ENCODE measurements around the gene GCAT.
A peak's percentile ranks its signal among the peaks of the same experiment; 100 is the strongest.

Gene GCAT

DNA sequence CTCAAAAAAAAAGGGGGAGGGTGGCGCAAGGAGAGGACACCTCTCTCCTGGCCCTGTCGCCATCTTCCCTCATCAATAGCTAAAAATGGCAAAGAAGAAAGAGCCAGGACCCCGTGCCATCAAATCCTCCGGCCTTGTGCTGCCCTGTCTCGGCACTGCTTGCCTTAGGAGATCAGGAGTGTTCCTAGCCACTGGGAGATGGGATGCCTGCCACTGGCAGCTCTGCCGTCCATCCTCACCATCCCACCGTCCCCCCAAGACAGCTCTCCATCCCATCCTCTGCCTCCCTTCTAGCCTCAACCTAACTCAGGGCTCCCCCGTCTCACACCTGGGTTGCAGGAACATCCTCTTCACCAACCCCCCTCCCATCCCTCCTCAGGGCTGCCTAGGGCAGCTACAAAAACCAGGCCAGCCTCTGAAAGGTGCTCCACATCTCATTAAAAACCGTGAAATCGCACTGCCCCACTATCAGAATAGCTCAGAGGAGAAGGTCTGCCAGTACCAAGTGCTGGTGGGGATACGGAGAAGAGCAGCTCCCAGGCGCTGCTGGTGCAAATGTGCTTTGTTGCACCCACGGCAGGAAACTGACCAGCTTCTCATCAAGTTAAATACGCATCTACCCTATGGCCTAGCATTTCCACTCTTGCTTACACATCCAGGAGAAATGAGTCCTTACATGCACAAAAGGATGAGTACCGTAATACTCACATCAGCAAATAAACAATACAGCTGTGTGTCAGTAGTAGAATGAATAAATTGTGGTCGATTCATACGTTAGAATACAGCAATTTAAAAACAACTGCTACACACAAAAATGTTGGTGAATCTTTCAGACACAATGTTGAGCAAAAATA, 31.7 kb upstream of the GCAT start:
- H2AFZ ChIP-seq (ENCODE audit: low read length) = no peak overlapping the region
- H4K20me1 ChIP-seq (ENCODE audit: insufficient read depth, low read length) = no peaks in the 10 kb centered on the region
- H3K9me3 ChIP-seq (ENCODE audit: low read length) = no peaks in the 10 kb centered on the region
- H3K9me2 ChIP-seq (ENCODE audit: low read depth, low read length) = no peaks in the 10 kb centered on the region
- H3K36me3 ChIP-seq (ENCODE audit: insufficient read depth, low read length) = peaks cover 6% of the 10 kb centered on the region; the same call in 1 of the 2 replicates
- no peak for TF ChIP-seq EZH2 (IDR thresholded peaks at IDR 0.05; ENCODE audit: borderline replicate concordance, low read length)
- TF ChIP-seq, protein P1, sequence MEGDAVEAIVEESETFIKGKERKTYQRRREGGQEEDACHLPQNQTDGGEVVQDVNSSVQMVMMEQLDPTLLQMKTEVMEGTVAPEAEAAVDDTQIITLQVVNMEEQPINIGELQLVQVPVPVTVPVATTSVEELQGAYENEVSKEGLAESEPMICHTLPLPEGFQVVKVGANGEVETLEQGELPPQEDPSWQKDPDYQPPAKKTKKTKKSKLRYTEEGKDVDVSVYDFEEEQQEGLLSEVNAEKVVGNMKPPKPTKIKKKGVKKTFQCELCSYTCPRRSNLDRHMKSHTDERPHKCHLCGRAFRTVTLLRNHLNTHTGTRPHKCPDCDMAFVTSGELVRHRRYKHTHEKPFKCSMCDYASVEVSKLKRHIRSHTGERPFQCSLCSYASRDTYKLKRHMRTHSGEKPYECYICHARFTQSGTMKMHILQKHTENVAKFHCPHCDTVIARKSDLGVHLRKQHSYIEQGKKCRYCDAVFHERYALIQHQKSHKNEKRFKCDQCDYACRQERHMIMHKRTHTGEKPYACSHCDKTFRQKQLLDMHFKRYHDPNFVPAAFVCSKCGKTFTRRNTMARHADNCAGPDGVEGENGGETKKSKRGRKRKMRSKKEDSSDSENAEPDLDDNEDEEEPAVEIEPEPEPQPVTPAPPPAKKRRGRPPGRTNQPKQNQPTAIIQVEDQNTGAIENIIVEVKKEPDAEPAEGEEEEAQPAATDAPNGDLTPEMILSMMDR (IDR thresholded peaks at IDR 0.05; ENCODE audit: low read length) = no peak
- H3K9ac ChIP-seq (ENCODE audit: low read length) = no peak overlapping the region; the same call in 1 of the 2 replicates
- peaks cover 14% of the 10 kb centered on the region; the same call in 1 of the 2 replicates for H3F3A ChIP-seq (ENCODE audit: insufficient read depth, low read length)
- H3K27ac ChIP-seq (ENCODE audit: low read depth, low read length, poor library complexity, severe bottlenecking) = peak overlapping the region; percentile 85
- no peak overlapping the region for H3K4me3 ChIP-seq (ENCODE audit: low read depth, low read length, poor library complexity, severe bottlenecking)
- no peaks in the 10 kb centered on the region for H3K27me3 ChIP-seq (ENCODE audit: insufficient read depth, low read length)
- peak overlapping the region; percentile 66; the same call in 1 of the 2 replicates for H3K4me2 ChIP-seq (ENCODE audit: low read length)
- no peaks in the 10 kb centered on the region for H3K79me2 ChIP-seq (ENCODE audit: insufficient read depth, low read length)
- peaks cover 37% of the 10 kb centered on the region for H3K4me1 ChIP-seq (ENCODE audit: insufficient read depth, low read length, severe bottlenecking)

DNA sequence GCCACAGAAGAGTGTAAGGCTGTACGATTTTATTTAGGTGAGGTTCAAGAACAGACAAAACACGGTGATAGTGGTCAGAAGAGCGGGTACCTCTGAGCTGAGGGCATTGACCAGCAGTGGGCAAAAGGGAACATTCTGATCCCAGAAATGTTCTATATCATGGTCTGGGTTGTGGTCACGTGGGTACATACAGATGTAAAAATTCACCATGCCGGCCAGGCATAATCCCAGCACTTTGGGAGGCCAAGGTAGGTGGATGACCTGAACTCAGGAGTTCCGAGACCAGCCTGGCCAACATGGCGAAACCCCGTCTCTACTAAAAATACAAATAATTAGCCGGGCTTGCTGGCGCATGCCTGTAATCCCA, 31.1 kb upstream of the GCAT start:
- no peak for TF ChIP-seq EZH2 (IDR thresholded peaks at IDR 0.05; ENCODE audit: borderline replicate concordance, low read length)
- TF ChIP-seq, protein P1 (IDR thresholded peaks at IDR 0.05; ENCODE audit: low read length) = no peak
- H3K9me3 ChIP-seq (ENCODE audit: low read length) = no peaks in the 10 kb centered on the region
- peak overlapping the region; percentile 66 for H3K4me2 ChIP-seq (ENCODE audit: low read length)
- H3K9ac ChIP-seq (ENCODE audit: low read length) = peak overlapping the region; percentile 20; the same call in 1 of the 2 replicates
- peaks cover 14% of the 10 kb centered on the region; the same call in 1 of the 2 replicates for H3F3A ChIP-seq (ENCODE audit: insufficient read depth, low read length)
- no peaks in the 10 kb centered on the region for H4K20me1 ChIP-seq (ENCODE audit: insufficient read depth, low read length)
- H3K4me3 ChIP-seq (ENCODE audit: low read depth, low read length, poor library complexity, severe bottlenecking) = peak overlapping the region; percentile 39
- peaks cover 33% of the 10 kb centered on the region for H3K4me1 ChIP-seq (ENCODE audit: insufficient read depth, low read length, severe bottlenecking)
- H3K9me2 ChIP-seq (ENCODE audit: low read depth, low read length) = no peaks in the 10 kb centered on the region
- peaks cover 6% of the 10 kb centered on the region; the same call in 1 of the 2 replicates for H3K36me3 ChIP-seq (ENCODE audit: insufficient read depth, low read length)
- H3K79me2 ChIP-seq (ENCODE audit: insufficient read depth, low read length) = no peaks in the 10 kb centered on the region
- H3K27ac ChIP-seq (ENCODE audit: low read depth, low read length, poor library complexity, severe bottlenecking) = peak overlapping the region; percentile 85
- no peak overlapping the region for H2AFZ ChIP-seq (ENCODE audit: low read length)
- H3K27me3 ChIP-seq (ENCODE audit: insufficient read depth, low read length) = no peaks in the 10 kb centered on the region

DNA sequence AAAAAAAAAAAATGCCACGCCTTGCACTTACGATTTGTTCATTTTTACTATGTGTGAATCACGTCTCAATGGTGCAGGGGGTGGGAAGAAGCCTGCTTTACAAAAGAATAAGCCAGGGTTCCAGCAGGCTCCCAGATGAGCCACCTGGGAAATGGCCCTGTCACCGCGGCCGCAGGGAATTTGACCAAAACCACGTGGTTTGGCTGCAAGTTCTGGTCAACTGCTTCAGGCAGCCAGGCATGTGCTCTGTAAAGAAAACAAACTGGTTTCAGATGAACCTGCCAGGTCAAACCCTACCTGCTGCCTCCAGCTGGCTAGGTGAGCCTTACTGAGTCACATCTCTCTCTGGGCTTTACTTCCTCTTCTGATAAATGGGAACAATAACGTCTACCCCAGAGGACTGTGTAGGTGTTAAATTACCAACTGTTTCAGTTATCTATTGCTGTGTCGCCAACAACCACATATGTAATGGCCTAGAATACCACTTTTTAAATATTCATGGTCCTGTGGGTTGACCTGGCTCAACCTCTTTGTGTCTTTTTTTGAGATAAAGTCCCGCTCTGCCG, 30.5 kb upstream of the GCAT start:
- no peaks in the 10 kb centered on the region for H3K9me3 ChIP-seq (ENCODE audit: low read length)
- H3K9ac ChIP-seq (ENCODE audit: low read length) = peak overlapping the region; percentile 37; the same call in 1 of the 2 replicates
- no peak for TF ChIP-seq EZH2 (IDR thresholded peaks at IDR 0.05; ENCODE audit: borderline replicate concordance, low read length)
- TF ChIP-seq, protein P1 (IDR thresholded peaks at IDR 0.05; ENCODE audit: low read length) = no peak
- no peaks in the 10 kb centered on the region for H3K9me2 ChIP-seq (ENCODE audit: low read depth, low read length)
- no peaks in the 10 kb centered on the region for H4K20me1 ChIP-seq (ENCODE audit: insufficient read depth, low read length)
- H2AFZ ChIP-seq (ENCODE audit: low read length) = no peak overlapping the region
- H3K79me2 ChIP-seq (ENCODE audit: insufficient read depth, low read length) = no peaks in the 10 kb centered on the region
- H3K4me2 ChIP-seq (ENCODE audit: low read length) = peak overlapping the region; percentile 66
- H3K4me3 ChIP-seq (ENCODE audit: low read depth, low read length, poor library complexity, severe bottlenecking) = peak overlapping the region; percentile 39
- no peaks in the 10 kb centered on the region for H3K27me3 ChIP-seq (ENCODE audit: insufficient read depth, low read length)
- peaks cover 28% of the 10 kb centered on the region for H3K4me1 ChIP-seq (ENCODE audit: insufficient read depth, low read length, severe bottlenecking)
- peak overlapping the region; percentile 85 for H3K27ac ChIP-seq (ENCODE audit: low read depth, low read length, poor library complexity, severe bottlenecking)
- peaks cover 6% of the 10 kb centered on the region; the same call in 1 of the 2 replicates for H3K36me3 ChIP-seq (ENCODE audit: insufficient read depth, low read length)
- peaks cover 14% of the 10 kb centered on the region; the same call in 1 of the 2 replicates for H3F3A ChIP-seq (ENCODE audit: insufficient read depth, low read length)
